ENCODE data around the gene CTNNA3.

CTNNA3 gene

GRCh38 chr10:66852811-66853210 is 843.2 kb downstream of the CTNNA3 start:
- TF ChIP-seq ZNF473 (tag by site-specific recombination; IDR thresholded peaks at IDR 0.05) (no peak), ZNF423 (tag by site-specific recombination; IDR thresholded peaks at IDR 0.05) (no peak), ZNF221 (tag by site-specific recombination; IDR thresholded peaks at IDR 0.05; ENCODE audit: borderline replicate concordance) (no peak), GLIS2 (tag by site-specific recombination; IDR thresholded peaks at IDR 0.05) (no peak), YY1 (tag by site-specific recombination; IDR thresholded peaks at IDR 0.05) (no peak), ELK4 (IDR thresholded peaks at IDR 0.05; ENCODE audit: borderline replicate concordance, low read depth, low read length) (no peak), ZNF747 (tag by site-specific recombination; IDR thresholded peaks at IDR 0.05) (no peak), ZNF184 (tag by site-specific recombination; IDR thresholded peaks at IDR 0.05) (no peak), ZNF629 (tag by site-specific recombination; IDR thresholded peaks at IDR 0.05) (no peak), ZNF426 (tag by site-specific recombination; IDR thresholded peaks at IDR 0.05) (no peak), ZFP37 (tag by site-specific recombination; IDR thresholded peaks at IDR 0.05) (no peak), PRDM6 (tag by site-specific recombination; IDR thresholded peaks at IDR 0.05) (no peak), ZNF350 (tag by site-specific recombination; IDR thresholded peaks at IDR 0.05) (no peak), ZBTB7A (tag by site-specific recombination; IDR thresholded peaks at IDR 0.05; ENCODE audit: low read depth) (no peak), GLI2 (tag by site-specific recombination; IDR thresholded peaks at IDR 0.05; ENCODE audit: borderline replicate concordance, low read depth) (no peak), ZNF211 (tag by site-specific recombination; IDR thresholded peaks at IDR 0.05; ENCODE audit: low read depth) (no peak), ZNF311 (tag by site-specific recombination; IDR thresholded peaks at IDR 0.05; ENCODE audit: borderline replicate concordance) (no peak), ZNF785 (tag by site-specific recombination; IDR thresholded peaks at IDR 0.05) (no peak)
- H3K36me3 ChIP-seq (ENCODE audit: control insufficient read depth in 2 of 2, insufficient read depth in 1 of 2, low read length in 2 of 2), result no peaks in the 10 kb centered on the region
- no peak overlapping the region for H3K27ac ChIP-seq (ENCODE audit: extremely low read depth, low read depth, low read length)
- 0 out of 2 replicates have a peak, but pooled peaks cover 2% of the 10 kb centered on the region for H3K4me1 ChIP-seq (ENCODE audit: control insufficient read depth, insufficient read depth, low read length)
- no peak overlapping the region for H3K4me3 ChIP-seq (ENCODE audit: low read depth, low read length)
- POLR2A ChIA-PET, result no interaction called here
- no peaks in the 10 kb centered on the region for H3K9me3 ChIP-seq (ENCODE audit: control insufficient read depth, insufficient read depth, low read depth, low read length)
- CTCF ChIA-PET, result no interaction called here

GRCh38 chr10:66848856-66849255 is 847.1 kb downstream of the CTNNA3 start:
- CTCF ChIA-PET, result no interaction called here

GRCh38 chr10:66844176-66844942 is 851.6 kb downstream of the CTNNA3 start:
- Histone ChIP-seq H3K4me3 (ENCODE audit: low read depth, low read length) (no peak overlapping the region), H3K36me3 (ENCODE audit: control insufficient read depth in 2 of 2, insufficient read depth in 1 of 2, low read length in 2 of 2) (no peaks in the 10 kb centered on the region), H3K27ac (ENCODE audit: extremely low read depth, low read depth, low read length) (no peak overlapping the region), H3K9me3 (ENCODE audit: control insufficient read depth, insufficient read depth, low read depth, low read length) (no peaks in the 10 kb centered on the region), H3K4me1 (ENCODE audit: control insufficient read depth, insufficient read depth, low read length) (0 out of 2 replicates have a peak, but pooled peaks cover 2% of the 10 kb centered on the region)
- POLR2A ChIA-PET, result no interaction called here
- CTCF ChIA-PET, result interaction anchor here (0.6 kb wide), 2 partner anchors 41 to 92 kb away, joined by 3 to 7 read pairs; no protein-coding TSS in a partner anchor
- TF ChIP-seq ZNF544 (tag by site-specific recombination; IDR thresholded peaks at IDR 0.05), result no peak
- TF ChIP-seq OSR2 (tag by site-specific recombination; IDR thresholded peaks at IDR 0.05), result no peak
- no peak for TF ChIP-seq ZNF624 (tag by site-specific recombination; IDR thresholded peaks at IDR 0.05)
- no peak for TF ChIP-seq ZBTB7A (tag by site-specific recombination; IDR thresholded peaks at IDR 0.05; ENCODE audit: low read depth)
- TF ChIP-seq CTCF (tag by site-specific recombination; IDR thresholded peaks at IDR 0.05), result no peak
- no peak for TF ChIP-seq ZBTB26 (tag by site-specific recombination; optimal IDR thresholded peaks at IDR 0.05)
- no peak for TF ChIP-seq ZNF184 (tag by site-specific recombination; IDR thresholded peaks at IDR 0.05)
- no peak for TF ChIP-seq ZNF394 (tag by site-specific recombination; IDR thresholded peaks at IDR 0.05; ENCODE audit: borderline replicate concordance)

More at GRCh38 chr10:66848856-66849255, 847.1 kb downstream of the CTNNA3 start:
- H3K4me1 ChIP-seq (ENCODE audit: control insufficient read depth, insufficient read depth, low read length), result 0 out of 2 replicates have a peak, but pooled peaks cover 2% of the 10 kb centered on the region
- no peaks in the 10 kb centered on the region for H3K9me3 ChIP-seq (ENCODE audit: control insufficient read depth, insufficient read depth, low read depth, low read length)
- POLR2A ChIA-PET, result no interaction called here
- no peak for TF ChIP-seq KLF10 (tag by site-specific recombination; IDR thresholded peaks at IDR 0.05)
- no peak for TF ChIP-seq WT1 (tag by site-specific recombination; IDR thresholded peaks at IDR 0.05)
- TF ChIP-seq IKZF3 (tag by site-specific recombination; IDR thresholded peaks at IDR 0.05), result no peak
- TF ChIP-seq ZNF157 (tag by site-specific recombination; IDR thresholded peaks at IDR 0.05), result no peak
- TF ChIP-seq GLI4 (tag by site-specific recombination; IDR thresholded peaks at IDR 0.05), result no peak
- no peak overlapping the region for H3K27ac ChIP-seq (ENCODE audit: extremely low read depth, low read depth, low read length)
- H3K36me3 ChIP-seq (ENCODE audit: control insufficient read depth in 2 of 2, insufficient read depth in 1 of 2, low read length in 2 of 2), result no peaks in the 10 kb centered on the region
- no peak overlapping the region for H3K4me3 ChIP-seq (ENCODE audit: low read depth, low read length)
